GM19239 (cell line): ENCODE data around the gene TMEM72.
A peak's percentile ranks its signal among the peaks of the same experiment; 100 is the strongest.

Source experiments
- DNase-seq: peaks from one replicate; pipeline ENCODE4 v3.0.0; 2011; ENCODE audit warnings: low spot score; ENCODE audit not compliant: insufficient read length
- FAIRE-seq: peaks from 2 replicates; lab custom pipeline; 2011; peaks lifted over from hg19 to GRCh38; lab: Jason Lieb, UNC

TMEM72 gene

GRCh38 chr10:44962870-44963738 is 52.0 kb downstream of the TMEM72 start:
- FAIRE-seq (peak; percentile 23), DNase-seq (no peak)

GRCh38 chr10:44963772-44964633 is 52.9 kb downstream of the TMEM72 start:
- peak; percentile 89 for FAIRE-seq
- no peak for DNase-seq

DNA sequence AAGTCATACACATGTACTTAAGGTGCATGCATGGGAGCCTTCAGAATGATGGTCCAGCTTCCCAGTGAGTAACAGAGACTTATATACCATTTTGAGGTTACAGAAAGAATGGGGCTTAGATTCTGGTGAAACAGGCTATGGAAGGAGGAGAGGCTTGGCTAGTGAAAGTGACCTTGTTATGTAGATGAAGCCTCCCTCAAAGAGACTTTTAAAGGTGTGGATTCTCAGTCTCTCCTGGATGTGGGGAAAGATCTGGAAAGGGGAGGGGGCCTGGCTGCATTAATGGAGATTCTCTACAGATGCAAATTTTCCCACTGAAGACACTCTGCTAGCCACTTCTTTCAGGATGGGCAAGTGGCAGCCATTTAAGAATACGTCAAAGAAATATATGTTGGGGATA is 54.0 kb downstream of the TMEM72 start:
- DNase-seq (no peak), FAIRE-seq (no peak)

- DNase-seq (no peak), FAIRE-seq (peak; percentile 96)
These were observed 54.5 kb downstream of the TMEM72 start for GRCh38 chr10:44965651-44966097.

DNA sequence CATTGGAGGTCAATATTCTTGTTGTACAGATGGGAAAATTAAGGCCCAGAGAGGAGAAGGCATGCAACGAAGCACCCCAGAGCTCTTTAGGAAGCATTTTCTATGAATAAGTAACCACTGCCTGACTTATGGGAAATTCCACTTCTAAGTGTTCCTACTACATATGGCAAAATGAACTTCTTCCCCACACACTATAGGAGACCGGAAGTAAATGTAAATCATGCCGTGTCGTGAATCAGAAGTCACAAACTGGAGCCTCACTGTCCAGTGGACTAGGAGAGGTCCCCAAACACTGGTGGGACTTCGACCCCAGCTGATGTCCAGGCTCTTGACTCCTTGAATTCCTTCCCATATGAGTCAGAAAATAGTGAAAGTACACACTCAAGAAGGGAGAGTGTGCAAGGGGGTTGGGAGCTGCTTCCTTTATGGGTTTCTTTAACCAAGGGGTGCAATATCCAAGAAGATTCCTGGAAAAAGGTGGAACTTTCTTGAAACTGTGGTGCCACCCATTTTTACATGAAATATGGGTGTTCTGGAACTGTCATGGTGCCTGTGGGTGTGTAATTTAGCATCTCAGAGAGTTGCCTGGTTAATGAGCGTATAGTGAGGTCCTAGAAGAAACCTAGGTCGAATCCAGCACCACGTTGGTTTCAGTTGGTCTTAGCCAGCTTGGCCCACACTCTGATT is 55.1 kb downstream of the TMEM72 start:
- no peak for FAIRE-seq

GRCh38 chr10:44966816-44967509 is 55.8 kb downstream of the TMEM72 start:
- FAIRE-seq (peak; percentile 57), DNase-seq (no peak)

More for the DNA sequence above, 55.1 kb downstream of the TMEM72 start:
- DNase-seq = no peak

DNA sequence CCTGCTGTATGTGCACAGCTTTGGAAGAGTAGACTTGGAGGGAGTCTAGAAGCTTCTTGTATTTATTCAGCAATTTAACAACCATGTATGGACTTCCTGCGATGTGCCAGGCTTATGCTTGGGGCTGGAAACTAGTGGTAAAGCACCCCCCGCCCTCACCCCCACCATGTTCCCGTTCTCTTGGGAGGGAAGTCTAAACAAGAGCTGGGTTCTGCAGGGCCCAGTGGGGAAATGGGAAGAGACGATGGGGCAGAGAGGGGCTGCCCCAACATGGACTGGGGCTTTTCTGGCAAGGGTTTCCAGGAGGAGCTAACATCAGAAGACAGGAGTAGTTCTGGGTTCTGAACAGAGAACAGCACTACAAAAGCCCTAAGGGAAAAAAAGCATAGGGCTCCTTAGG is 56.5 kb downstream of the TMEM72 start:
- no peak for FAIRE-seq

GRCh38 chr10:44968091-44968490 is 57.0 kb downstream of the TMEM72 start:
- FAIRE-seq (peak; percentile 74), DNase-seq (no peak)

More for the DNA sequence above, 56.5 kb downstream of the TMEM72 start:
- DNase-seq = no peak

GRCh38 chr10:44968500-44969400 is 57.6 kb downstream of the TMEM72 start:
- no peak for FAIRE-seq

DNA sequence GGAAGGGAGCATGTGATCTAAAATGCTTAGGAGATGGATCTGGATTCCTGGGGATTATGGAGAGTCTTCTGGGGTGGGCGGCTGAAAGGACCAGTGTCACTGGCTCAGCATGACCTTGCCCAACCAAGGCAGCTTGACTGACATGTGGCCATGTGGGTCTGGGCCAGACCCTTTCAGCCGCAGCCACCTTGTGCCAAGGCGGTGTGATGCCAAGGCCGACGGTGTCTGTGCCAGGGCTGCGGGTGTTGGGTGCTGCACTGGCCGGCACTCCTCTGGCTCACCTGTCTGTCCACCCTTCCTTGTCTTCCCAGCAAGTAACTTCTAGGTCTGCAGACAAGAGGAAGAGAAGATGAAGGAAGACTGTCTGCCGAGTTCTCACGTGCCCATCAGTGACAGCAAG is 58.7 kb downstream of the TMEM72 start:
- DNase-seq (no peak), FAIRE-seq (no peak)

More at GRCh38 chr10:44968500-44969400, 57.6 kb downstream of the TMEM72 start:
- no peak for DNase-seq

DNA sequence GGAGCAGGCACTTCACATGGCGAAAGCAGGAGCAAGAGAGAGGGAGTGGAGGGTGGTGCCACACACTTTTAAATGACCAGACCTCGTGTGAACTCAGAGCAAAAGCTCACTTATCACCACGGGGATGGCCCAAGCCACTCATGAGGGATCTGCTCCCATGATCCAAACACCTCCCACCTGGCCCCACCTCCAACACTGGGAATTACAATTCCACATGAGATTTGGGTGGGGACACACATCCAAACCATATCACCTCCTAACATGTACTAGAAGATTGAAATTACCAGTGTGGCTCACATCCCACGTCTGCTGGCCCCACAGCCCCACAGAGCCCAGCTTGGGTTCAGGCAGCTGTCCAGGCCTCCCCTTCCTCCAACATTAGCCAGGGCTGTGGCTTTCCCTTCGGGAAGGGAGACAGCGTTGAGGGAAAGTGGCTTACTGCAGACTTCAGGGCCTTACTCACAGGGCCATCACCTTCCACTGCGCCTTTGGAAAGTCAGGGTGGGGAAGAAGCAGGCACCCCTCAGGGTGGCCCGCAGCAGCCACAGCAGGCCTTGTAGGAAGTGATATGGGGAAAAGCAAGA is 59.8 kb downstream of the TMEM72 start:
- FAIRE-seq = no peak

DNA sequence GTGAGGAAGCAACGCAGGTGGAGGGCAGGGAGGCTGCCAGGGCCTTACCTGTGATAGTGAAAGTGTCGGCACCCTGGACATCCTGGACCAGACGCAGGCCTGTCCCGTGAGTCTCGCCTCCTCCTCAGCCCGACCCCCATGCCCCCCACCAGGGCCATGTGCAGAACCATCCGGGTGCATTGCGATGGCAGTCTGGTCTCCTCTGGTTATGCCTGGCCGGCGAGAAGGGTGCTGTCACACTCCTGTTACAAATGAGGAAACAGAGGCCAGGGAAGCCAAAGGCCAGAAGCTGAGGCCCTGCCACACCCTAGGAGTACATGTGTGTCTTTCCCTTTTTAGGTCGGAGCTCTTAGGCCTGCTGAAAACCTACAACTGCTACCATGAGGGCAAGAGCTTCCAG is 60.3 kb downstream of the TMEM72 start:
- DNase-seq = no peak
- FAIRE-seq = no peak

More for the DNA sequence above, 59.8 kb downstream of the TMEM72 start:
- DNase-seq = no peak

- no peak for FAIRE-seq
- no peak for DNase-seq
These were observed 61.0 kb downstream of the TMEM72 start for GRCh38 chr10:44971935-44972757.

DNA sequence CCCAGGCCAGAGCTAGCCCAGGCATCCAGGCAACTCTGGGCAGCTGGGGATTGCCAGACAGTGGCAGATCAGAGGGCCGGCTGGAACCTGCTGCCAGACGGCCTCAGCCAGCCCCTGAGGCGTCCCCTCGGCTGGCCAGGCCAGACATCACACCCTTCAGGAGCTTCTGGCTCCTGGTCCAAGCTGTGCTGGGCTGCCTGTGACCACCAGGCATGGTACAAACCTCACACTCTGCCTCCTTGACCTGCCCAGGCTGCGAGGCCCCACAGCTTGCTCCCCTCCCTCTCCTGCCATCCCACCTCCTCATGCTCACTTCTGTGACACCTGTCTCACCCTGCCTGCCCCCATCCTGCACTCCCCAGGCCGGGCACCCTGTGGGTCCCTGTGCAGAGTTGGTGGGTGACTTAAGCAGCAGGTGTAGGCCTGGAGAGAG is 61.8 kb downstream of the TMEM72 start:
- FAIRE-seq (no peak), DNase-seq (no peak)

DNA sequence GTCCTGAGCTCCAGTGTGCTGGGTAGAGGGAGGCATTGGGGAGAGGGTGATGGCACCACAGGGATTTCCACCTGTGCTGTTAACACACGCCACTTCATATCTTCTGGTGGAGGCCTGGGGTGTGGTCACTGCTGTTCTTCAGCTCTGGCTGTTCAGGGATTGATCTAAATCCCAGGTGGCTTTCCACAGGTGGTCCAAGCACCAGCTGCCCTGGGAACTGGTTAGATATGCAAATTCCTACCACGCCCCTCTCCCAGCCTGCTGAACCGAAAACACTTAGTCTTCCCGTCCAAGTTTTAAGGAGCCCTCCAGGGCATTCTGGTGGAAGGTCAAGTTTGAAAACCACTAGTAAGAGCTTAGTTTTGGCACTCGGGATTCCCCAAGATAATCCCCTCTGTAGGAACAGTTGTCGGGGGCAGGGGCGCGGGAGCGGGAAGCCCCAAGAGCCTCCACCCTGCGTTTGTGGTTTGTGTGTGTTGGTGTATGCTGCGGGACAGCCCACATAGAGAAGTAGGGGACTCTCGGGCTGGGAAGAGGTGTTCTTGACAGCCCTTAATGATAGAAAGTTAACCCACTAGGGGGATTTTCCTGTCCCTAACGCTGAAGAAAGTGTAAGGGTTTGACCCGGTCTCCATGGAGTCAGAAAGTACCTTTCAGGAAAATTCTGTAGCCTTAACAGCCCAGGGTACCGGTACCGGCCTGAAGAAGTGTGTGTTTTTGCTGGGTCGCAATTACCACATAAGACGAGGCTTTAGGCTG is 62.4 kb downstream of the TMEM72 start:
- DNase-seq = no peak
- peak; percentile 67 for FAIRE-seq

GRCh38 chr10:44974082-44974627 is 63.0 kb downstream of the TMEM72 start:
- FAIRE-seq (peak; percentile 31), DNase-seq (no peak)
